ENCODE measurements around the gene COL5A1.

The COL5A1 gene

GRCh38 chr9:134796882-134797281 is 155.3 kb downstream of the COL5A1 start:
- DNase-seq, result no peak

DNA sequence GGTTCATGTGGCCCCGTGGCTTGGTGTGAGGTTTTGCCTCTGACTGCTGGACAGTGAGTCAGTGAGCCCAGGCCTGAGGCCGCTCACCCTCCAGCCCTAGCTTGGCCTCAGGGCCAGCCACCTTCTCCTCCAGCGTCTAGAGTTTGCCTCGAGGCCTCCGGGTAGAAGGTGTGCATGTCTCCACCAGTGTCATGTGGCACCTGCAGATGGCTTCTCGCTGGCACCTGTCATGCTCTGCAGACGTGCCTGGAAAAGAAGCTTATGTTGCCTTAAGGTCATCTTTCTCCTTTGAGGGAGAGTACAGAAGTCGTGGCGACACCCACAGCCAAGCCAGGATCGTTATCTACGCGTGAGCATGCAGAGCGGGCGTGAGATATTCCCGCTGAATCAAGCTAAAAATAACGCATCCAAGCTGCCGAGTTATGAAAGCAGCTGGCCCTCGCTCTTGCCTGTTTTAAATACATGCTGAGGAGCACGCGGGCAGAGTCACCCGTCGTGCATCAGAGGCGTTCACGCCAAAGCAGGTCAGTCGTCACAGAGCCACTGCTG is 159.3 kb downstream of the COL5A1 start:
- no peak for DNase-seq

GRCh38 chr9:134802216-134802795 is 160.7 kb downstream of the COL5A1 start:
- no peak for DNase-seq

DNA sequence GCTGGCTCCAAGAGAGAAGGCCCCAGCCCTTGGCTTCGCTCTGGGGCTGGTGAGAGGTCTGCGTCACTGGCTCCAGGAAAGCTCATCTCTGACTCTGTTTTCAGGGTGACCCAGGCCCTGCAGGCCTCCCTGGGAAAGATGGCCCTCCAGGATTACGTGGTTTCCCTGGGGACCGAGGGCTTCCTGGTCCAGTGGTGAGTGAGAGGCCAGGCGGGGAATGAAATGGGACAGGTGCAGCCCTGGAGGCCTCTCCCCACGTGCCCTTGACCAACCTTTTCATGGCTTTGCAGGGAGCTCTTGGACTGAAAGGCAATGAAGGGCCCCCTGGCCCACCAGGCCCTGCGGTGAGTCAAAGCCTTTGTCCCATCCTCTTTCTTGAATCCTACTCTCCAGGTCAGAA is 163.3 kb downstream of the COL5A1 start:
- no peak for DNase-seq

DNA sequence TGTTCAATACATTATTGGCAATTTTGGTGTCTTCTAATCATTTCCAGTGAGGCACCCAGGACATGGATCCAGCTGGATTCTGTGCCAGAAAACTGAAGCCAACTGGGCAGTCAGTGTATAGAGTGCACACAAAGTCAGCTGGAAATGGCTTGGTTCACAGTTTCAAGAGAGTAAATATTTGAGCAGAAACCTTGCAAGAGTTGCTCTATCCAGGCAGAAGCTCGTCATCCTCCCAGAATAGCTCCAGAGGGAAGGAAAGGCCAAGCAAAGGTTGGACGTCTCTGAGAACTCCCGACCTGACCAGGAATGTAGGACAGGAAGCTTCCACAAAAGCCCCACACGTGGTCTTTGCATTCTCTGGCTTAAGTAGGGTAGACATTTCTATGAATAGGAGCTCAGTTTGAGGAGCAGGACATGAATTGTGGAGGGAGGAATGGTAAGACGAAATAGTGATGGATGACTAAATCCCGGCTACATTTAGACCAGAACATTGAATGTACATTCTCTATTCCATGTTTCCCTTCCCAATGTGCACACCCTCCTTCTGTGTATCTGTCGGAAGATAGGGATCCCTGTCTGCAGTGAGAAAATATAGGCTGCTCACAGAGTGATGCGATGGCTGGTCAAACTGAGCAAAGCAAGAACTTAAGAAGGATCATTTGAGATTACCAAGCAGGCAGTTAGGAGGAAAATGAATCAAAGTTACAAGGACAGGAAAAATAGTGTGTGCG is 166.3 kb downstream of the COL5A1 start:
- no peak for DNase-seq

GRCh38 chr9:134808447-134808792 is 166.8 kb downstream of the COL5A1 start:
- DNase-seq, result no peak

- no peak for DNase-seq
Measured at GRCh38 chr9:134809292-134809691, 167.7 kb downstream of the COL5A1 start.

- DNase-seq, result no peak
Measured at GRCh38 chr9:134809826-134810225, 168.2 kb downstream of the COL5A1 start.

- DNase-seq, result no peak
Measured at GRCh38 chr9:134811079-134811672, 169.6 kb downstream of the COL5A1 start.

GRCh38 chr9:134811673-134812342 is 170.2 kb downstream of the COL5A1 start:
- DNase-seq, result no peak

GRCh38 chr9:134812343-134812673 is 170.7 kb downstream of the COL5A1 start:
- DNase-seq, result no peak

DNA sequence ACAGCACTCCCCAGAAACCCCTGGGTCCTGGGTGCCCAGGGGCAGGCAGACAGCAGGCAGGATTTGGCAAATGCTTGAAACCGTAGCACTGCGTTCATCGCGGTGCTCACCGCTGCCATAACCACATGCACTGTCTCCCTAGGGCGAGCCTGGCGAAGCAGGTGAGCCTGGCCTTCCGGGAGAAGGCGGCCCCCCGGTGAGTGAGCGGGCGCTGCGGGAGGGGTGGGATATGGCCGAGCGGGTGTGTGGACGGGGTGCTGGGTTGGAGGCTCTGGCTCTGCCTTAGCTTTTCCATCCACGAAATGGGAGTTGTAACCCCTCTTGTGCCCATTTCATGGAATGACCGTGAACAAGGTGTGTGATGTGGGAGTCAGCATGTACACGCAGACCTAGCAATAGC is 172.2 kb downstream of the COL5A1 start:
- no peak for DNase-seq

GRCh38 chr9:134814598-134815215 is 173.1 kb downstream of the COL5A1 start:
- no peak for DNase-seq

GRCh38 chr9:134815435-134816214 is 174.0 kb downstream of the COL5A1 start:
- DNase-seq, result no peak

DNA sequence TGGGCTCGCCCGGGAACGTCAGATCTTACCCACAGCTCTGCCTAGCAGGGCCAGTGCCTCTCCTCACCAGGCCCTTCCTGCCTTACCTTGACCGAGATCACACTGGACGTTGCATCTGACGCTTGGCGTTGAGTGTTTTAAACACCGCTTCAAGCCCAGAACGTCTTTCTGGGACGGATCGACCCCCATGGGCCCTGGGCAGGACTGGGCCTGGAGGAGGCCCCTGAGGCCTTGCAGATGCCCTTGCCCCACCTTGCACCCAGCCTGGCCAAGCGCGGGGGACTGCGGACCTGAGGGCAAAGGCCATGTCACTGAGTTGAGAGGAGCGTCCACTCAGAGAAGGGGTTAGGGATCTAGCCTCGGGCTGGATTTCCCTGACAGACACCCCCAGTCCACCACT is 174.7 kb downstream of the COL5A1 start:
- DNase-seq, result no peak

GRCh38 chr9:134818000-134818568 is 176.5 kb downstream of the COL5A1 start:
- DNase-seq, result no peak

GRCh38 chr9:134818591-134818990 is 177.0 kb downstream of the COL5A1 start:
- no peak for DNase-seq

- DNase-seq, result no peak
Measured at GRCh38 chr9:134820901-134821300, 179.3 kb downstream of the COL5A1 start.

DNA sequence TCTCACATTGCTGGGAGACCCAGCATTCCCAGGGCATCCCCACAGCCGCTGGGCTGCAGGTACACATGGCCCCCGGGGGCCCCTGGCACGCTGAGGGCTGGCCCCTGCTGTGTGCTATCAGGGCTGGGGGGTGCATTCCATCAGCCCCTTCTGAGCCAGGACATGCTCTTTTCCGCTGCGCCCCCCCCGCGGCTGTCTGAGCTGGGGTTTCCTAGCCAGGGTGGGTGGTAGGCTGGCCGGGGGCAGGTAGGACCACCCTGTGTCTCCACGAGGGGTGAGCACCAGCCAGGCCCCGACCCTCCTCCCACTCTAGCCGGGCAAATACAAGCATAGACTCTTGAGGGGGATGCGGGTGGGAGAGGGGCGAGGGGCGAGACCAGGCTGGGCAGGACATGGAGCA is 180.9 kb downstream of the COL5A1 start:
- DNase-seq, result no peak

DNA sequence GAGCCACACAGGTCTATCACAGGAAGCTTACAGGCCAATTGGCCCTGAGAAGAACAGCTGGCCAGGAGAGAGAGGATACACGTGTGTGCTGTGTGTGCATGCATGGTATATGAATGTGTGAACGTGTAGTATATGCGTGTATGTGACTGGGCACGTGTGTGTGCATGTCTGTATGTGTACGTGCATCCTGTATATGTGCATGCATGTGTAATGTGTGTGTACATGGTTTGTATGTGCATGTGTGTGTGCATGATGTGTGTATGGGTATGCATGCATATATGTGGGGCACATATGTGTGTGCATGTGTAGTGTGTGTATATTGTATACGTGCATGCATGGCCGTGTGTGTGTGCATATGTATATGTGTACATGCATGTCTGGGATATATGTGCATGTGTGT is 182.0 kb downstream of the COL5A1 start:
- no peak for DNase-seq

DNA sequence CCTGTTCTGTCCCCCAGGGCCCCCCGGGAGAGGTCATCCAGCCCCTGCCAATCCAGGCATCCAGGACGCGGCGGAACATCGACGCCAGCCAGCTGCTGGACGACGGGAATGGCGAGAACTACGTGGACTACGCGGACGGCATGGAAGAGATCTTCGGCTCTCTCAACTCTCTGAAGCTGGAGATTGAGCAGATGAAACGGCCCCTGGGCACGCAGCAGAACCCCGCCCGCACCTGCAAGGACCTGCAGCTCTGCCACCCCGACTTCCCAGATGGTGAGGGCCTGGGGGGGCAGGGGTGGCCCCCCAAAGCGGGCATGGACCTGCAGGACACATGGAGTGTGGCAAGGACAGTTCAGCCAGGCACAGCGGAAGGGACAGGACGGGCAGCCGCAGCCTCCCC is 183.0 kb downstream of the COL5A1 start:
- DNase-seq, result no peak

DNA sequence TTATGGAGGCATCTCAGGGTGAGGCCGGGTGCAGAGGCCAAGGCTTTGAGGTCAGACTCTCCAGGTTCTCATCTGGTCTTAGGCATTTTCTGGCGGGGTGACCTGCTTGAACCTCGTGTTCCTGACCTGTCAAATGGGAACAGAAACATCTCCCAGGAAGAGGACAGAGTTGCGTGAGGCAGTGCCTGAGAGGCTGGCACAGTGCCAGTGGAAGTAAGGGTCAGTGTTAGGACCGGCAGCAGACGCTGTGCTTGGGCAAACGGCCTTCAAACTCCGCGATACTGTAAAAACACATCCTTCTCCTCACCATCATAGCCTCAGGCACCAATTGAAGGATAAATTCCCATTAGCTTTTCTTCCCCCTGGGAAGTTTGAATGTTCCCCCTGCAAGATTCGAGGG is 183.4 kb downstream of the COL5A1 start:
- no peak for DNase-seq

Measured in midbrain (tissue), 1 donor.